ENCODE data around the gene ARHGAP8.
"Not testable (repeated sequence)": the region's sequence is repeated elsewhere in the genome, so short reads cannot be mapped to it uniquely, and the experiment has no call there.

The ARHGAP8 gene

GRCh38 chr22:44740307-44740706 is 12.1 kb upstream of the ARHGAP8 start:
- DNase-seq (ENCODE audit: low read depth) = no peak
- no peak overlapping the region for H3K4me3 ChIP-seq (ENCODE audit: low read length)
- TF ChIP-seq CTCF (conservative IDR thresholded peaks at IDR 0.05; ENCODE audit: low read length) = no peak

- no peak for TF ChIP-seq CTCF (conservative IDR thresholded peaks at IDR 0.05; ENCODE audit: low read length)
Measured at GRCh38 chr22:44741929-44742328, 10.4 kb upstream of the ARHGAP8 start.

GRCh38 chr22:44743247-44743646 is 9.1 kb upstream of the ARHGAP8 start:
- no peak for TF ChIP-seq CTCF (conservative IDR thresholded peaks at IDR 0.05; ENCODE audit: low read length)
- no peak for DNase-seq (ENCODE audit: low read depth)
- H3K4me3 ChIP-seq (ENCODE audit: low read length) = no peak overlapping the region

More at GRCh38 chr22:44741929-44742328, 10.4 kb upstream of the ARHGAP8 start:
- no peak overlapping the region for H3K4me3 ChIP-seq (ENCODE audit: low read length)
- no peak for DNase-seq (ENCODE audit: low read depth)

GRCh38 chr22:44743804-44744211 is 8.6 kb upstream of the ARHGAP8 start:
- DNase-seq (ENCODE audit: low read depth) = peak; percentile 18
- H3K4me3 ChIP-seq (ENCODE audit: low read length) = no peak overlapping the region
- TF ChIP-seq CTCF (conservative IDR thresholded peaks at IDR 0.05; ENCODE audit: low read length) = no peak

GRCh38 chr22:44745853-44746789 is 6.3 kb upstream of the ARHGAP8 start:
- DNase-seq (ENCODE audit: low read depth) = no peak
- no peak overlapping the region for H3K4me3 ChIP-seq (ENCODE audit: low read length)
- TF ChIP-seq CTCF (conservative IDR thresholded peaks at IDR 0.05; ENCODE audit: low read length) = no peak

GRCh38 chr22:44747784-44748127 is 4.6 kb upstream of the ARHGAP8 start:
- not testable (repeated sequence) for H3K4me3 ChIP-seq (ENCODE audit: low read length); DNase-seq (ENCODE audit: low read depth)

GRCh38 chr22:44748524-44748923 is 3.9 kb upstream of the ARHGAP8 start:
- no peak for DNase-seq (ENCODE audit: low read depth)

More at GRCh38 chr22:44748524-44748923, 3.9 kb upstream of the ARHGAP8 start:
- H3K4me3 ChIP-seq (ENCODE audit: low read length) = no peak overlapping the region
- TF ChIP-seq CTCF (conservative IDR thresholded peaks at IDR 0.05; ENCODE audit: low read length) = no peak

All from AG10803 (cell line).